DMS79 treated with DMSO at 0.1 percent for 48 hours (cell line): ENCODE results near the gene FHIT.

Source experiments
- DNase-seq: peaks from one replicate; lab custom pipeline; 2025; lab: John Stamatoyannopoulos, UW

The FHIT gene

DNA sequence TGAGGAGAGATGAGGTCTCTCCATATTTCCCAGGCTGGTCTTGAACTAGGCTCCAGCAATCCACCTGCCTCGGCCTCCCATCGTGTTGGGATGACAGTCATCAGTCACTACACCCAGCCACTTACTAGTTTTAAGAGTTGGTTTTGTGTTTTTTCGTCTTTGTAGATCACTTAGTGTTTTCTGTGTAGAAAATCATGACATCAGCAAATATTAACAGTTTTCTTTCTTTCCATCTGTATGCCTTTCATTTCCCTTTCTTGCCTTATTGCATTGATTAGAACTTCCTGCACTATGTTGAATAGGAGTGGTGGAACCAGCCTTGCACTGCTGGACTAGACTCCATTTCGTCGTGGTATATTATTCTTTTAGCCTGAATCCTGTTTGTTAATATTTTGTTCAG, 415.5 kb downstream of the FHIT start:
- DNase-seq, result no peak

- DNase-seq, result no peak
Measured at GRCh38 chr3:60829058-60829457, 422.2 kb downstream of the FHIT start.

GRCh38 chr3:60827666-60828065, 423.6 kb downstream of the FHIT start:
- DNase-seq, result no peak

DNA sequence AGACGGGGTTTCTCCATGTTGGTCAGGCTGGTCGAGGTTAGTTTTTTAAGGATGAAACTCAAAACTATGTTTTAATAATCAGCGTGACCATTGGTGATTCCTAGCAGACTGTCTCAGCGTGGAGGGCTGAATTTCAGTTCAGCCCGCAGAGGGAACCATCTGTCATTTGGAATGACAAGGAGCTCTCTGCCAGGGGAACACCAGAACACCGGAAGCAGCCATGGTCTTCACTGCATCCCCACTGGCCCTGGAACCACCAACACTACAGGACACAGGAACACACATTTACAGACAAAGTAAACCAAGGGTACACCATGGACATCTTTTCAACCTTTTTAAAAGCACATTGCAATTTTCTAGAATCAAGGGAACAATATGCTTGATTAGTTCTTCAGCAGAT, 424.7 kb downstream of the FHIT start:
- no peak for DNase-seq

DNA sequence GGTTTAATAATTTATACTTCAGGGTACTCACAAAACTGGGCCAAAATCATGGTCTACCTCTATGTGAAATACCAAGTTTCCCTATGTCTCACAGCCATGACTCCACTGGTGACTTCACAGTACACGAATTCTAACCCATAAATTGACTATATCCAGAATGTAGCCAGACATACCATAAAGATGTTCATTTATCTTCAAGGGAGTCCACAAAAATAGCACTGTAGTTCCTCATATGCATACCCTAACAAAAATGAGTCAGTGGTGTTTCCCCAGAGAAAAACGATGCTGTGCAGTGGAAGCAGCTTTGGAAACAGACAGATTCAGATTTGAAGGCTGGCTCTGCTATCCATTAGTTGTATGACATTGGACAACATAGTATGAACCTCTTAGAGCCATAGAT, 438.8 kb downstream of the FHIT start:
- DNase-seq, result no peak

- DNase-seq, result no peak
Measured at GRCh38 chr3:60810881-60811280, 440.4 kb downstream of the FHIT start.

- DNase-seq, result no peak
Measured at GRCh38 chr3:60809857-60810610, 441.2 kb downstream of the FHIT start.

DNA sequence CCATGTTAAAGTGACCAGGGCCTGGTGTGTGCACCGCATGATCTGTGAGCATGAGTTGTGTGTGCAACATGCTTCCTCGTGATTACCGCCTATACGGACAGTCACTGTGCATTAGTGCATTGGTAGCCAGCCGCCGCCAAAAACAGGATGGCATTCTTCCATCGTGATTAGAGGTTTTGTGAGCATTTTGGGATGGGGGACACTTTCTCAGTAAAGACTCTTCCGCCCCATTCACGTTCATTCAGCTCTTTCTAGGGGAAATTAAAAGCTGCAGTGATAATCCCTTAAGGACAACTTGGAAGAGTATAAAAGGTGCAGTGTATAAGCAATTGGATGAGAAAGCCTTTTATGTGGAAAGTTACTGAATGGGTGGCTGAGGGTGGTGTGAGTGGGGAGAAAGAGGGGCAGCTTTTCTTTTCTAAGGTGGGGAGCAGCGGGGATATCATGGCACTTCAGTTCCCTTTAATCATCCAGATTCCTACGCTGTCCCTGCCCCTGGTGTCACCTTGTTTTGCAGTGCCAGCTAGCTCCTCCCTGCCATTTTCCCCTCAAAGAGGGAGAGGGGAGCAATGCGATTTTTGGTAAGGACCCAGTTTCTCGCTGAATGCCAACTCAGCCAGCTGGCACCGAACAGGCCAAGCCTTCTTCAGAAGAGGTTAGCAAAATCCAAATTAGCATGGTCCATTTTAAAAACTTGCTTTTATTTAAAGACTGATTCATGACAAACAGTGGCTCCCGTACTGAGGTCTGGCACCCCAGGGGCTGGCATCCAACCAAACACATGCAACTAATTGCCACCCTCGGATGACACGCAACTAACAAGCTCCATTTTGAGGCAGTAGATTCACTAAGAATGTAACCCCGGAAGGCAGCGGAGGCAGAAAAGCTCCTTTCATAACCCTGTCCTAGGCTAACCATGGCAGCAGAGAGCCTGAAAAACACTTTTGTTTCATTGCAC, 447.8 kb downstream of the FHIT start:
- no peak for DNase-seq

GRCh38 chr3:60801307-60801706, 449.9 kb downstream of the FHIT start:
- no peak for DNase-seq

DNA sequence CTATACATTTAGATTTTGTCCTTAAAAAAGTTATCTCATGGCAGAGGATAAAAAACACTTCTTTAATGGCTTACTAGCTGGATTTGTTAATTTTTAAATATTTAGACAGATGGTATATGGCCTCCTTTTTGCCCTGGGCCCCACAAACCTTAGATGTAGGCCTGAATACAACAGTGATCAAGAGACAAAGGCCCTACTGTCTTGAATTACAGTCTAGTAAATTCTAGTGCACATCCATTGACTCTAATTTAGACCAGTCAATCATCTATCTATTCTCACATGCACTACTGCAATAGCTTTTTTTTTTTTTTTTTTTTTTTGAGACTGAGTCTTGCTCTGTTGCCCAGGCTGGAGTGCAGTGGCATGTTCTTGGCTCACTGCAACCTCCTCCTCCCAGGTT, 452.8 kb downstream of the FHIT start:
- no peak for DNase-seq

DNA sequence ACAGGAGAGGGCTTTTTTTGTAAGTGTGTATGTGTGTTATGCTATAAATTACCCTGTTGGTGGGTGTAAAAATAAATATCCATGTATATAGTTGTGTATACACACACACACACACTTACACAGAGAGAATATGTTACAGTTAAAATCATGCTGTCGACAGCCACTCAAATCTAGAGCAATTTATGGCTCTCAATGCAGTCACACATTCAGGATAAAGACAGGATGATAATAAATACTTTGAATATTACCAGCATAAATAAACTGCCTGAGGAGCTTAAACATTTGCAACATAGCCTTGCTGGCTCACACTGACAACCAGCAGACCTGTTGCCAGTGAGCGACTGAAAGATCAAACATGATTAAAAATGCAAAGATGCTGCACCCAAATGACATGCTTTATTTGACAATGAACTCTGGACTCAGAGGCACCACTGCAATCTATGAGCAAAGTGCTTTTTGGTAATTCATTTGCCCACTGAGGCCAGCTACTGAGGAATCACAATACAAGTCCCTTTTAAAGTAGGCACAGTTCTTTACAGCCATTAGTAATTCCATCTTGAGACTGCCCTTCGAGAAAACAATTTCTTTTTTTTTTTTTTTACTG, 458.9 kb downstream of the FHIT start:
- DNase-seq, result no peak

DNA sequence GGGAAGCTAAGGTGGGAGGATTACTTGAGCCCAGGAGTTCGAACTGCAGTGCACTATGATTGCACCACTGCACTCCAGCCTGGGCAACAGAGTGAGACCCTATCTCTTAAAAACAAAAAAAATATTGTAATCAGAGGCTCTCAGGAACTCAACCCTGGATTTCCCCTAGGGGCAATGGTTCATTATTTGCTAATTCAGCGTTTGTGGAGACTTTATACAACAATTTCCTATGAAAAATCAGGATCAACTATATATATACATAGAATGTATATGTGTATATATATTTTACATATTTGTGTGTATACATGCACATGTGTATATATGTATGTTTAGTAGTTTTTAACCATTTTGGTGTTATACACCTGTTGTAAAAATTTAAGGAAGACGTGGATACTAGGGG, 463.1 kb downstream of the FHIT start:
- no peak for DNase-seq

- no peak for DNase-seq
Measured at GRCh38 chr3:60781935-60782334, 469.3 kb downstream of the FHIT start.

DNA sequence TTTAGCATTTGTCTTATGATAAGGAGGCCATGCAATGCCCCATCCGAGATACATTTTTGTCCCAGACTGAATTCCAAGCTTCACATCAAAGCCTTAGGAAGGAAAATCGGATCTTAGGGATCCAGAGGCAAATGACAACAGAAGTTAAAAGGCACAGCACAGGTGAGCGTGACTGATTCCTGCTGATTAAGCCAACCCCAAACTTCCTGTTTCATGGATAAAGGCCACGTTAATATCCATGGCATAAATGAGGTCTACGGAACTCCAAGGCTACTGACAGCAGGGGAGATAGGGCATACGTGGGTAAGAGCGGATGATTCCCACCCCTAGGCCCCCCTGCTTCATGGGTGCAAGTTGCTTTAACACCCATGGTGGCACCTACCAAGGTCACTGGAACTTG, 471.6 kb downstream of the FHIT start:
- DNase-seq, result no peak

DNA sequence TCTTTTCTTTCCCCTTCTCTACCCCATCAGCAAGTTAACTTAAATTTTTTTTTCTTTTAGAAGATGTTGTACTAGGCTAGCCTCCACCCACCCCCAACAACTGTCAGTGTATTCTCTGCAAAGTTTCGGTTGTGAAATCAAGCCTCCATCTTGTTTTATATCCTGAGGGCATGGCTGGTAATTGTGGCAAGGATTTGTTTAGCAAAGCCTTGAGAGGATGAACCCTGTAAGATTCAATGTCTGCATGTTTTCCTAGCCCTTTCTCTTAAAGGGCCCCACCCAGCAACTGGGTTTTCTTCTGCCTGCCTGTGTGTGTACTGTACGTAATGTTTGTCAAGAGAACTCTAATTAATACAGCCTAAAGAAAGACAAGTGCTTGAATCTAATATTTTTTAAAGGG, 475.3 kb downstream of the FHIT start:
- DNase-seq, result no peak

DNA sequence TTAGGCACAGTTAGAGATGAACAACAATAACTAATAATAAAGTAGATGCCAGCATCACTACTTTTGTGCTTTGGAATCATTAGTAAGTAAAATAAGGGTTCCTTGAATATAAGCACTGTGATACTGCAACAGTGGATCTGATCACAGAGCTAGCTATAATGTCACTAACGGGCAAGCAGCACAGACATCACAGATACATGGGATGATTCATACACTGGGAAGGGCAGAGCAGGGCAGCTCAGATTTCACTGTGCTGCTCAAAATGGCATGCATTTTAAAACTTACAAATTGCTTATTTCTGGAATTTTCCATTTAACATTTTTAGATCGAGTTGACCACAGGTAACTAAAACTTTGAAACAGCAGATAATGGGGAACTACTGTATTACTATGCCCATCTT, 476.6 kb downstream of the FHIT start:
- no peak for DNase-seq

GRCh38 chr3:60772584-60772983, 478.7 kb downstream of the FHIT start:
- DNase-seq, result no peak

- DNase-seq, result no peak
Measured at GRCh38 chr3:60771766-60772165, 479.5 kb downstream of the FHIT start.

DNA sequence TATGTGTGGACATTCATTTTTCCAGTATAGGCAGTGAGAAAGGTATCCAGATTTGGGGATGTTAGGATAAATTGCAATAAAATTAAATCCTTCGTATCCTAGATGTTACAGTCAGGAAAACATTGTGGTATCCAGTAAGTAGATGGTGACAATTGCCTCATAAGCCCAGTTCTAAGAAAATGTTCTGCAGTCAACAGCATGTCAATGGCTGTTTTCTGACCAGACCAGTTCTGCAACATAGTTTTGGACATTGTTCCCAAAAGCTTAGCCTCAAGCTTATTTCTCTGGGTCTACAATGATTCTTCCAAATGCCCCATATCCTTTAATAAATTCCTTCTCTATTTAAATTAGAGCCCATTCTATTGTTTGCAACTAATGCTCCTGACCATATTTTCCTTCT, 480.7 kb downstream of the FHIT start:
- no peak for DNase-seq

DNA sequence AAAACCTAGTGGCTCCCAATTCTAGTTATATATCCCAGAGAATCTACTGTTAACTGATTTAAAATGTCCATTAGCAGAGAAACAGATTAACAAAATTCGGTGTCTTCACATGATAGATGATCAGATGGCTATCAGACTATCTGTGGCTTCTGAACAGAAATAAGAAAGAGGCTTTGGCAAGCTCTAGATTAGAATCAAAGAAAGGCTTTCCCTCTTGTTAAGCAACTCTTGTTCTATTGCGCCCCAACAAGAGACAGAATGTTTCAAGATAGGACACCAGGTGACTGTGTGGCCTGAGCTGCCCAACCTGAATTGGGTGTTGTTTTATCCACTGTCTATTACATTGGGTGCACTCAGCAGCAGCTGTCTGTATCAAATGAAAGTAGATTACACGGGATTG, 483.7 kb downstream of the FHIT start:
- DNase-seq, result no peak

- DNase-seq, result no peak
Measured at GRCh38 chr3:60765776-60766175, 485.5 kb downstream of the FHIT start.

DNA sequence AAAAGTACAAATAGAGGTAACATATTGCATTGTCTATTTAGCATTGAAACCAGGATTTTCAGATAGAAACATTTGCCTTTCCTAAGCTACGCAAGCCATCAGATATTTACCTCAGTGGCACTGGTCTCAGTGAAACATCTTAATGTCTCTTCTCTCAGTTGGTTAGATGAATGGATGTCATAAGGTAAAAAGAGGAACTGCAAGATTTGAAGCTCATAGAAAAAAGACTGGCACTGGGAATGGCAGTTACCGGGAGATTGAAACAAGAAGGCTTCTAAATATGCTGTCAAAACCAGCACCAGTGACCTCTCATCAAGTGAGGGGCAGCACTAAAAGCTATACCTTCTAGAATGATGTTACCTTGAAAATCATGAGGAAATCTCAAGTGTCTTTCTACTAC, 486.4 kb downstream of the FHIT start:
- DNase-seq, result no peak

DNA sequence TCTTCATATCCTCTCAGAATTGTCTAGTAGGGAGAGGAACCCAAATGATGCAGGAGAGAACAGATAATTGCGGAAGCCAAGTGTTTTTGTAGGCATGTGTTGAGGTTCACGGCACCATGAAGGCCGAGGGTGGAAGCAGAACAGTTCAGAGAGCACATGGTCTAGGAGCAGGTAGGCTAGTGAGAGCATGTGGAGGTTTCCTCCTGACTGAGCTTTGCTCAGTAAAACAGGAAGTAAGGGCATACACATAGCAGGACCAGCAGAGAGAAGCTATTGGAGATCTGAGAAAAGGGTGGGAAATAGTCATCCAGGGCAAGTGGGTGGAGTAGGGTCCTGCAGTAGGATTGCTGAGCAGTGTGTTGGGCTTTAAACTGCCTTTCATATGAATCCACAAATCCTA, 491.1 kb downstream of the FHIT start:
- DNase-seq, result no peak
